GM12878 (cell line): Measurements from ENCODE around the gene TAPT1. TPM values are rescaled to one million over a fixed set of nuclear protein-coding genes. Genes with fewer than 3 reads are reported as not detected.

Experiments
- ATAC-seq: fragments of 200-7000 bp; cut with Tn5 transposase; 3 replicates; pipeline ENCODE4 v1.9.1; 2020; ENCODE audit warnings: mild to moderate bottlenecking, moderate library complexity
- BruUV-seq: library from RNA; stranded (reverse); fragments of 400-500 nt; replicated peaks from 2 replicates; lab custom pipeline; 2021; lab: Mats Ljungman, UMichigan
- CTCF ChIA-PET: fragments of 300-600 bp; sonication (Branson Sonifier 250); formaldehyde crosslinking; extraction: SDS; loops from one replicate; lab custom pipeline; 2021; ENCODE audit warnings: inconsistent platforms; lab: Yijun Ruan, JAX
- POLR2A ChIA-PET: fragments of 350-600 bp; formaldehyde crosslinking; extraction: SDS; loops from one replicate; lab custom pipeline; 2021; ENCODE audit warnings: inconsistent platforms; lab: Charles Lee
- RAD21 ChIA-PET: fragments of 300-600 bp; sonication (Branson Sonifier 250); formaldehyde crosslinking; loops from one replicate; lab custom pipeline; 2023; ENCODE audit warnings: antibody characterized with exemption; ENCODE audit not compliant: unreplicated experiment; lab: Charles Lee
- SMC1A ChIA-PET: fragments of 300-600 bp; sonication (Branson Sonifier 250); formaldehyde crosslinking; loops from one replicate; lab custom pipeline; 2023; ENCODE audit not compliant: unreplicated experiment, uncharacterized antibody; lab: Charles Lee
- DNase-seq: peaks from one replicate; pipeline ENCODE4 v3.0.0-alpha.2; 2011; ENCODE audit warnings: low read depth, low spot score
- FAIRE-seq: peaks from 3 replicates; lab custom pipeline; 2011; peaks lifted over from hg19 to GRCh38; lab: Jason Lieb, UNC
- H2AFZ ChIP-seq: 2 replicates; pipeline ENCODE4 v1.6.0; 2011; ENCODE audit warnings: low read depth, low read length, control low read depth; ENCODE audit not compliant: control insufficient read depth
- H3K27ac ChIP-seq: 2 replicates; pipeline ENCODE4 v1.5.1; 2011; ENCODE audit warnings: control low read depth; ENCODE audit not compliant: control insufficient read depth, insufficient read depth
- H3K27me3 ChIP-seq, 2 experiments: replicated peaks in 1 of 2; 2 replicates each; pipeline versions ENCODE4 v1.6.0 to v1.6.1; 2011; ENCODE audit warnings: low read length in 1 of 2; ENCODE audit not compliant: control insufficient read depth in 2 of 2, insufficient read depth in 2 of 2
- H3K36me3 ChIP-seq, 2 experiments: 2 replicates each; pipeline ENCODE4 v1.5.1; 2011; ENCODE audit warnings: low read length in 1 of 2; ENCODE audit not compliant: control insufficient read depth in 2 of 2, insufficient read depth in 2 of 2
- H3K4me1 ChIP-seq: 2 replicates; pipeline ENCODE4 v1.6.1; 2011; ENCODE audit warnings: mild to moderate bottlenecking, low read length, moderate library complexity, mixed read lengths; ENCODE audit not compliant: control insufficient read depth, insufficient read depth
- H3K4me2 ChIP-seq: 2 replicates; pipeline ENCODE4 v1.6.0; 2011; ENCODE audit warnings: control low read depth; ENCODE audit not compliant: control insufficient read depth, insufficient read depth
- H3K4me3 ChIP-seq: fragments of 200-600 bp; sonication (generic); 2 replicates; pipeline ENCODE4 v1.5.1; 2016
- H3K79me2 ChIP-seq: 2 replicates; pipeline ENCODE4 v1.6.0; 2011; ENCODE audit warnings: low read length; ENCODE audit not compliant: control insufficient read depth, insufficient read depth
- H3K9ac ChIP-seq: 2 replicates; pipeline ENCODE4 v1.8.0; 2011; ENCODE audit warnings: low read length, control low read depth, mixed read lengths; ENCODE audit not compliant: control insufficient read depth, insufficient read depth
- H3K9me3 ChIP-seq: replicated peaks from 3 replicates; pipeline ENCODE4 v1.5.1; 2011; ENCODE audit warnings: mild to moderate bottlenecking, low read length; ENCODE audit not compliant: control insufficient read depth, insufficient read depth
- H4K20me1 ChIP-seq: 2 replicates; pipeline ENCODE4 v1.6.0; 2011; ENCODE audit not compliant: control insufficient read depth, insufficient read depth
- ATF7 ChIP-seq: fragments of 450-650 bp; IDR thresholded peaks from 2 replicates; pipeline ENCODE4 v1.6.1; 2016; ENCODE audit warnings: low read depth, mild to moderate bottlenecking
- EED ChIP-seq: sonication (generic); IDR thresholded peaks from 2 replicates; pipeline ENCODE4 v1.6.1; 2016; ENCODE audit warnings: antibody characterized with exemption, low read depth
- HDGF ChIP-seq: fragments of 450-650 bp; IDR thresholded peaks from 2 replicates; pipeline ENCODE4 v1.6.1; 2016; ENCODE audit warnings: antibody characterized with exemption
- IKZF1 ChIP-seq: fragments of 450-650 bp; conservative IDR thresholded peaks from 2 replicates; pipeline ENCODE4 v1.6.1; 2017; ENCODE audit warnings: antibody characterized with exemption, mild to moderate bottlenecking
- NFXL1 ChIP-seq: fragments of 450-650 bp; IDR thresholded peaks from 2 replicates; pipeline ENCODE4 v1.6.1; 2017; ENCODE audit warnings: antibody characterized with exemption, mild to moderate bottlenecking, borderline replicate concordance
- POLR2A ChIP-seq: IDR thresholded peaks from 2 replicates; pipeline ENCODE4 v1.6.1; 2011; ENCODE audit warnings: low read depth, mild to moderate bottlenecking, low read length
- RB1 ChIP-seq: fragments of 450-650 bp; formaldehyde crosslinking; IDR thresholded peaks from 2 replicates; pipeline ENCODE4 v1.6.1; 2017; ENCODE audit warnings: mild to moderate bottlenecking, borderline replicate concordance
- RELA ChIP-seq: fragments of 450-650 bp; IDR thresholded peaks from 2 replicates; pipeline ENCODE4 v1.8.0; 2014; ENCODE audit warnings: borderline replicate concordance; ENCODE audit not compliant: partially characterized antibody
- ZBED1 ChIP-seq: IDR thresholded peaks from 2 replicates; pipeline ENCODE4 v1.6.1; 2016; ENCODE audit warnings: borderline replicate concordance
- WGBS: methylation state at CpG from one replicate; pipeline ENCODE4 v1.1.6; 2016; ENCODE audit warnings: low lambda C conversion rate; ENCODE audit not compliant: insufficient replicate concordance, insufficient coverage; ENCODE audit errors: missing lambda C conversion rate; 5-methylcytosine and 5-hydroxymethylcytosine counted together
- in situ Hi-C: fragments of 300-500 bp; cut with MboI; formaldehyde crosslinking; loops from 9 replicates; pipeline ENCODE4 v1.14.3; 2018; ENCODE audit warnings: mixed read lengths
- intact Hi-C: fragments of 100-400 bp; cut with micrococcal nuclease; formaldehyde crosslinking; loops from one replicate; pipeline ENCODE4 v1.14.2; 2022; ENCODE audit not compliant: unreplicated experiment
- polyA plus RNA-seq, 11 experiments: library from polyadenylated mRNA; depleted of rRNA in 4 of 11; unstranded in 6 of 11; stranded (reverse) in 5 of 11; fragments of >200 nt; fragmentation: Nextera tagmentation in 4 of 11; fragmentation: Illumina TruSeq in 1 of 11; extraction: Ambion mirVana in 4 of 11; extraction: Trizol in 1 of 11; gene quantifications; 1 replicate in 1 of 11; 2 replicates in 10 of 11; pipeline versions ENCODE4 v1.2.1 to v1.2.3, GENCODE V29; 2011 to 2016; ENCODE audit warnings: inconsistent platforms in 2 of 11, missing spikeins in 2 of 11, low read depth in 1 of 11
- total RNA-seq, 4 experiments: library from RNA; depleted of rRNA in 3 of 4; stranded (reverse); fragments of >200 nt in 3 of 4; fragmentation: Illumina TruSeq in 1 of 4; extraction: Trizol in 1 of 4; gene quantifications; 2 replicates each; pipeline versions ENCODE4 v1.2.1 to v1.2.3, GENCODE V29; 2013 to 2021
- TF ChIP-seq, protein P1 (sequence below): IDR thresholded peaks from 2 replicates; pipeline ENCODE4 v1.6.1; 2012; ENCODE audit warnings: mild to moderate bottlenecking, low read depth, low read length

TAPT1 gene
- total and polyA plus RNA-seq, 10 of the 15 experiments (the other 5 are each of a cell fraction or from before 2014, with no cell fraction given) = 0.91 to 23.3 (median 9.5) TPM

DNA sequence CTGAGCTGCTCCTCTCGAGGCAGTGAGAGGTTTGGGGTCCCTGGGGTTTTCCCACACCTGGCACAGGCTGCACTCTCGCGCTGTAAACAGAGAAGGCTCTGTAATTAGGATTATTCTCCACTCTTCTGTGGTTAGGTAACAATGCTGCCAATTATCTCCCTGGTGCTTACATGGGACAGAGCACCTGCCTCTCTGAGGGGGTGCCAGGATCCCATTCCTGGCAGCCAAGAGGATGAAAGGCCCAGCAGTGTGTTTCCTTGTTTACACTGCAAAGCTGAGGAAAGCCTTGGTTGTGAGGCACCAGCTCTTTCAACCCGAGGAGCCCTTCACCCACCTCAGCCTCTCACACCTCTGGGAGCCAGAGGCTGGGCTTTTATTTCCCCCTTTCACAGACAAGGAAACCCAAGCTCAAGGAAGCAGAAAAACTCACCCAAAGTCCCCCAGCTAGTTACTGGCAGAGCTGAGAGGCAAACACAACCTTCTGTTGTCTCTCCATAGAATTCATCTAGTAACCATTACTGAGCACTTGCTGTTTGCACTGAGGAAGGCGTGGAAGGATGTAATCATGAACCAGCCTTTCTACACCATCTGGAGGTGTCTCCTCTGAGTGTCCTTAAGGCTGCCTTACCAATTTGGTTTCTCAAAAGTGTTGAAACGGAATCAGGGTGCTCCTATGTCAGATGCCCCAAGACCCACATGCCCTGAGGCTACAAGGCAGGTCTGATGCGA is 102.8 kb downstream of the TAPT1 start:
- Histone ChIP-seq H3K4me1 (no peaks in the 10 kb centered on the region), H3K36me3 (no peaks in the 10 kb centered on the region), H3K9me3 (no peaks in the 10 kb centered on the region), H3K9ac (no peak overlapping the region), H3K27ac (no peak overlapping the region), H3K79me2 (no peaks in the 10 kb centered on the region), H4K20me1 (no peaks in the 10 kb centered on the region), H3K4me2 (no peak overlapping the region), H3K27me3 (0 out of 4 replicates have a peak, but pooled peaks cover 0 to 3% of the 10 kb centered on the region in 2 experiments), H2AFZ (no peak overlapping the region), H3K4me3 (no peak overlapping the region)
- TF ChIP-seq IKZF1 = no peak
- ChIA-PET CTCF (interaction anchor here (0.7 kb wide), 1 partner anchor 61 kb away, joined by 4 read pairs; no protein-coding TSS in a partner anchor), RAD21 (no interaction called here), POLR2A (no interaction called here), SMC1A (interaction anchor here (0.7 kb wide), 1 partner anchor 22 kb away, joined by 3 read pairs; no protein-coding TSS in a partner anchor)
- no peak for FAIRE-seq
- intact Hi-C loops (no loop called here), in situ Hi-C loops (no loop called here)
- DNase-seq = no peak
- 2% methylated on average over 7 of the region's 7 CpGs for WGBS
- BruUV-seq = no TSS peak
- ATAC-seq = no peak

DNA sequence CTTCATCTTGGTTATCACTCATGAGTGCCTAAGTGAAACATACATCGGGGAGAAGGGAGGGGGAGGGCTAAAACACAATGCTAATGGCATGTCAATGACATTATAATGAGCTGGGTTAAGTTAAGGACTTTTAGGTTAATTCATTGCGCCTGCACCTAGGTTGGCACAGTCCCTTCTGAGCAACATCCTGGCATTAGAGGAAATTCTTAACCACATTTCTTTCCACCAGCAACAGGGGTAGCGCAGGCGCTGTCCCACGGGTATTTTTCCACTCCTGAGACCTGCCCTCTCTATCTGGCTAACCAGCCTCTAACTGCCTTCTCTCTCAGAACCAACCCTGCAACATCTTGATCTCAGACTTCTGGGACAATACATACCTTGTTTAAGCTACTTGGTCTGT is 103.5 kb downstream of the TAPT1 start:
- intact Hi-C loops = no loop called here
- no TSS peak for BruUV-seq
- POLR2A ChIA-PET = no interaction called here

More for the DNA sequence above, 103.5 kb downstream of the TAPT1 start:
- RAD21 ChIA-PET = no interaction called here
- DNase-seq (no peak), FAIRE-seq (no peak), ATAC-seq (no peak)
- SMC1A ChIA-PET = no interaction called here
- no peaks in the 10 kb centered on the region for H3K4me1 ChIP-seq
- TF ChIP-seq ATF7 (no peak), ZBED1 (no peak), EED (no peak), NFXL1 (no peak), HDGF (no peak), RELA (no peak), RB1 (no peak), POLR2A (no peak)
- TF ChIP-seq, protein P1, sequence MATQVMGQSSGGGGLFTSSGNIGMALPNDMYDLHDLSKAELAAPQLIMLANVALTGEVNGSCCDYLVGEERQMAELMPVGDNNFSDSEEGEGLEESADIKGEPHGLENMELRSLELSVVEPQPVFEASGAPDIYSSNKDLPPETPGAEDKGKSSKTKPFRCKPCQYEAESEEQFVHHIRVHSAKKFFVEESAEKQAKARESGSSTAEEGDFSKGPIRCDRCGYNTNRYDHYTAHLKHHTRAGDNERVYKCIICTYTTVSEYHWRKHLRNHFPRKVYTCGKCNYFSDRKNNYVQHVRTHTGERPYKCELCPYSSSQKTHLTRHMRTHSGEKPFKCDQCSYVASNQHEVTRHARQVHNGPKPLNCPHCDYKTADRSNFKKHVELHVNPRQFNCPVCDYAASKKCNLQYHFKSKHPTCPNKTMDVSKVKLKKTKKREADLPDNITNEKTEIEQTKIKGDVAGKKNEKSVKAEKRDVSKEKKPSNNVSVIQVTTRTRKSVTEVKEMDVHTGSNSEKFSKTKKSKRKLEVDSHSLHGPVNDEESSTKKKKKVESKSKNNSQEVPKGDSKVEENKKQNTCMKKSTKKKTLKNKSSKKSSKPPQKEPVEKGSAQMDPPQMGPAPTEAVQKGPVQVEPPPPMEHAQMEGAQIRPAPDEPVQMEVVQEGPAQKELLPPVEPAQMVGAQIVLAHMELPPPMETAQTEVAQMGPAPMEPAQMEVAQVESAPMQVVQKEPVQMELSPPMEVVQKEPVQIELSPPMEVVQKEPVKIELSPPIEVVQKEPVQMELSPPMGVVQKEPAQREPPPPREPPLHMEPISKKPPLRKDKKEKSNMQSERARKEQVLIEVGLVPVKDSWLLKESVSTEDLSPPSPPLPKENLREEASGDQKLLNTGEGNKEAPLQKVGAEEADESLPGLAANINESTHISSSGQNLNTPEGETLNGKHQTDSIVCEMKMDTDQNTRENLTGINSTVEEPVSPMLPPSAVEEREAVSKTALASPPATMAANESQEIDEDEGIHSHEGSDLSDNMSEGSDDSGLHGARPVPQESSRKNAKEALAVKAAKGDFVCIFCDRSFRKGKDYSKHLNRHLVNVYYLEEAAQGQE = no peak
- H3K27ac ChIP-seq = no peak overlapping the region
- no peak overlapping the region for H3K4me3 ChIP-seq
- 0 out of 4 replicates have a peak, but pooled peaks cover 0 to 3% of the 10 kb centered on the region in 2 experiments for H3K27me3 ChIP-seq
- no peaks in the 10 kb centered on the region for H3K36me3 ChIP-seq
- H3K79me2 ChIP-seq = no peaks in the 10 kb centered on the region
- in situ Hi-C loops = no loop called here
- 16% methylated on average over 5 of the region's 5 CpGs for WGBS
- H3K9me3 ChIP-seq = no peaks in the 10 kb centered on the region
- H4K20me1 ChIP-seq = no peaks in the 10 kb centered on the region
- CTCF ChIA-PET = no interaction called here
- no peak overlapping the region for H2AFZ ChIP-seq
- H3K4me2 ChIP-seq = no peak overlapping the region
- no peak overlapping the region for H3K9ac ChIP-seq
